DND-41 (cell line): ENCODE results near the gene RGCC.

ENCODE experiments used
- ATAC-seq: fragments of 200-7000 bp; cut with Tn5 transposase; 3 replicates; pipeline ENCODE4 v1.9.1; 2021; ENCODE audit warnings: low read depth; ENCODE audit not compliant: insufficient read depth
- DNase-seq: peaks from one replicate; pipeline ENCODE4 v3.0.0-alpha.2; 2020
- H2AFZ ChIP-seq: 2 replicates; pipeline ENCODE4 v1.6.0; 2012; ENCODE audit warnings: low read depth, low read length
- H3K27ac ChIP-seq: 2 replicates; pipeline ENCODE4 v1.5.1; 2012; ENCODE audit warnings: low read length, inconsistent platforms
- H3K27me3 ChIP-seq: fragments of 200-600 bp; sonication (generic); 2 replicates; pipeline ENCODE4 v1.6.0; 2012; ENCODE audit warnings: low read length, mild to moderate bottlenecking, inconsistent platforms; ENCODE audit not compliant: insufficient read depth, poor library complexity
- H3K36me3 ChIP-seq: 2 replicates; pipeline ENCODE4 v1.5.1; 2012; ENCODE audit warnings: low read length, inconsistent platforms; ENCODE audit not compliant: insufficient read depth
- H3K4me1 ChIP-seq: 2 replicates; pipeline ENCODE4 v1.5.1; 2012; ENCODE audit warnings: mild to moderate bottlenecking, low read length; ENCODE audit not compliant: insufficient read depth
- H3K4me2 ChIP-seq: 2 replicates; pipeline ENCODE4 v1.6.0; 2012; ENCODE audit warnings: mild to moderate bottlenecking, moderate library complexity, low read length, inconsistent platforms; ENCODE audit not compliant: insufficient read depth
- H3K4me3 ChIP-seq, 2 experiments: fragments of 200-600 bp in 1 of 2; shearing (Covaris generic) in 1 of 2; 2 replicates each; pipeline ENCODE4 v1.5.1; 2012 to 2016; ENCODE audit warnings: inconsistent platforms in 2 of 2, low read length in 2 of 2, mild to moderate bottlenecking in 2 of 2, low read depth in 1 of 2, moderate library complexity in 1 of 2
- H3K79me2 ChIP-seq: 2 replicates; pipeline ENCODE4 v1.6.0; 2012; ENCODE audit warnings: low read length, inconsistent platforms; ENCODE audit not compliant: insufficient read depth
- H3K9ac ChIP-seq: 2 replicates; pipeline ENCODE4 v1.6.0; 2012; ENCODE audit warnings: low read depth, mild to moderate bottlenecking, inconsistent platforms, low read length, moderate library complexity
- H3K9me3 ChIP-seq: 2 replicates; pipeline ENCODE4 v1.5.1; 2012; ENCODE audit warnings: low read length, moderate library complexity, mild to moderate bottlenecking, inconsistent platforms; ENCODE audit not compliant: insufficient read depth, severe bottlenecking
- H4K20me1 ChIP-seq: 2 replicates; pipeline ENCODE4 v1.6.0; 2012; ENCODE audit warnings: low read length; ENCODE audit not compliant: insufficient read depth
- CTCF ChIP-seq: IDR thresholded peaks from 2 replicates; pipeline ENCODE4 v1.5.1; 2012; ENCODE audit warnings: borderline replicate concordance, low read length, moderate library complexity, mild to moderate bottlenecking; ENCODE audit not compliant: poor library complexity, severe bottlenecking; ENCODE audit errors: extremely low read depth
- EZH2 ChIP-seq: IDR thresholded peaks from 3 replicates; pipeline ENCODE4 v1.6.1; 2012; ENCODE audit warnings: borderline replicate concordance, low read depth, mild to moderate bottlenecking, moderate library complexity, low read length, inconsistent platforms; ENCODE audit not compliant: severe bottlenecking

The RGCC gene

GRCh38 chr13:41468631-41469030 lies 11.3 kb downstream of the RGCC start:
- Histone ChIP-seq H3K79me2 (no peaks in the 10 kb centered on the region), H3K36me3 (no peaks in the 10 kb centered on the region), H3K4me2 (no peak overlapping the region), H3K9me3 (no peaks in the 10 kb centered on the region), H3K4me1 (peaks cover 36% of the 10 kb centered on the region), H4K20me1 (no peaks in the 10 kb centered on the region), H3K4me3 (no peak overlapping the region), H3K27ac (no peak overlapping the region), H3K27me3 (no peaks in the 10 kb centered on the region), H3K9ac (no peak overlapping the region), H2AFZ (no peak overlapping the region)
- TF ChIP-seq CTCF (no peak), EZH2 (no peak)
- no peak for ATAC-seq
- no peak for DNase-seq

- no peak overlapping the region for H3K4me2 ChIP-seq
- H3K27ac ChIP-seq = no peak overlapping the region
- H3K9ac ChIP-seq = no peak overlapping the region
Observed at GRCh38 chr13:41470196-41470595, 12.8 kb downstream of the RGCC start.

DNA sequence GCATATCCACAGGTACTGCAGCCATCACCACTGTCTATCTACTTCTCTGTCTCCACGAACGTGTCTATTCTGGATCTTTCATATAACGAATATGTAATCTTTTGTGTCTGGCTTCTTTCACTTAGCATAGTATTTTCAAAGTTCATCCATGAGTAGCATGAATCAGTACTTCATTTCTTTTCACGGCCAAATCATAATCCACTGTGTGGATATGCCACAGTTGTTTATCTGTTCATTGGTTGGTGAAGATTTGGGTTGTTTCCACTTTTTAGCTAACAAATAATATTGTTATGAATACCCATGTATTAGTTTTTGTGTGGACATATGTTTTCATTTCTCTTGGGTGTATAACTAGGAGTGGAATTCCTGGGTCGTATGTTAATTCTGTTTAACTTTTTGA lies 14.4 kb downstream of the RGCC start:
- ATAC-seq (no peak), DNase-seq (no peak)
- H3K4me3 ChIP-seq = no peak overlapping the region
- H3K79me2 ChIP-seq = no peaks in the 10 kb centered on the region
- H2AFZ ChIP-seq = no peak overlapping the region; the same call in 1 of the 2 replicates
- no peaks in the 10 kb centered on the region for H4K20me1 ChIP-seq
- H3K27ac ChIP-seq = no peak overlapping the region
- no peaks in the 10 kb centered on the region for H3K27me3 ChIP-seq
- H3K4me1 ChIP-seq = peaks cover 4% of the 10 kb centered on the region
- H3K9ac ChIP-seq = no peak overlapping the region
- no peak overlapping the region for H3K4me2 ChIP-seq
- H3K36me3 ChIP-seq = no peaks in the 10 kb centered on the region
- H3K9me3 ChIP-seq = no peaks in the 10 kb centered on the region
- TF ChIP-seq CTCF = no peak
- TF ChIP-seq EZH2 = no peak

More at GRCh38 chr13:41470196-41470595, 12.8 kb downstream of the RGCC start:
- TF ChIP-seq CTCF (no peak), EZH2 (no peak)
- no peaks in the 10 kb centered on the region for H3K9me3 ChIP-seq
- no peak for ATAC-seq
- no peak for DNase-seq
- no peaks in the 10 kb centered on the region for H3K27me3 ChIP-seq
- H3K79me2 ChIP-seq = no peaks in the 10 kb centered on the region
- no peak overlapping the region for H3K4me3 ChIP-seq
- no peak overlapping the region for H2AFZ ChIP-seq
- H3K36me3 ChIP-seq = no peaks in the 10 kb centered on the region
- H3K4me1 ChIP-seq = peaks cover 20% of the 10 kb centered on the region
- no peaks in the 10 kb centered on the region for H4K20me1 ChIP-seq

DNA sequence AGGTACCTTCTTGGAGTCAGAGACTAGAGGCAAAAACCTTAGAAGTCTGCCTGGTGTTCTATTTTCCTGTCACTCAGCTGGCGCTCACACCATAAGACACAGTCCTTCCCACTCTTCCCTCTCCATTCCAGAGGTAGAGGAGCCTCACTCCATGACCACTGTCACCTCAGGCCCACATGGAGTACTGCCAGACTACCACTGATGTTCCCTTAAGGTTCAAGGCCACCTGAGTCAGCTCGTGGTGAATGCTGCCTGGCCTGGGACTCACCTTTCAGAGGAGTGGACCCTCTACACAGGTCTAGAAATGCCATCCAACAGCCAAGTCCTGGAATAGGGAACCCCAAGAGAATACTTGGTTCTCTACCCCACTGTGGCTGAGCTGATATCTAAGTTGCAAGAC lies 29.9 kb downstream of the RGCC start:
- no peaks in the 10 kb centered on the region for H3K27me3 ChIP-seq
- H3K9me3 ChIP-seq = no peaks in the 10 kb centered on the region
- DNase-seq = no peak
- TF ChIP-seq EZH2 (no peak), CTCF (no peak)
- no peak overlapping the region for H2AFZ ChIP-seq
- H3K4me1 ChIP-seq = peaks cover 1% of the 10 kb centered on the region; the same call in 1 of the 2 replicates
- no peak overlapping the region for H3K4me3 ChIP-seq
- ATAC-seq = no peak
- no peaks in the 10 kb centered on the region for H3K79me2 ChIP-seq
- no peaks in the 10 kb centered on the region for H4K20me1 ChIP-seq
- no peak overlapping the region for H3K4me2 ChIP-seq
- no peak overlapping the region for H3K9ac ChIP-seq
- H3K36me3 ChIP-seq = no peaks in the 10 kb centered on the region
- H3K27ac ChIP-seq = no peak overlapping the region
